ENCODE data around the gene BTC.
"Not testable (repeated sequence)": the region's sequence is repeated elsewhere in the genome, so short reads cannot be mapped to it uniquely, and the experiment has no call there.

Gene BTC

GRCh38 chr4:74768857-74769525, 25.3 kb downstream of the BTC start:
- DNase-seq (ENCODE audit: low read depth, low spot score): no peak
- H3K4me3 ChIP-seq (ENCODE audit: low read length): no peak overlapping the region

GRCh38 chr4:74764119-74764518, 30.2 kb downstream of the BTC start:
- no peak for DNase-seq (ENCODE audit: low read depth, low spot score)
- H3K4me3 ChIP-seq (ENCODE audit: low read length): no peak overlapping the region

DNA sequence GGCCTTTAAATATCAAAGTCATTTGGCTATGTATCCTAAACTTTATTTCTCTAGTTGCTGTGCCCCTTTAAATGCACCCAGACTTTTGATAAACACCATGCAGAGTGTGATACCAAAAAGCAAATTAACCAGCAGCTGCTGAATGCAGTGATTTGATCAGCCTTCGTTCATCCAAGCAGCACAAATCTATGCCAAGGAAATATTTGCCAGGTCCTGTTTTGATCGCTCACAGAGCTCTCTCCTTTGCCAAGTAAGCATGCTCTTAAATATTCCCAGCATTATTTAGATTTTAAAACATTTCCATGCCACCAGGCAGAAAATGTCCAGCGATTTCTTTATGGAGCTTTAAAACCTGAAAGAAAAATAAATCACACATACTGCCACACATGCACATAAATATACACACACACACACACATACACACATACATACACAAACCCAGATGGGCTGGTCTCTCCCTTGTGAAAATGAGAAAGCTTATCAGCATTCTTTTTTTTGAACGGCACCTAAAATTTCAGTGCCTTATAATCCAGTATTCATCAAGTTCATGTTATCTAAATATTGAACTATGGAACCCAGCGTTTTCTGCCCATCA, 35.7 kb downstream of the BTC start:
- H3K4me3 ChIP-seq (ENCODE audit: low read length): no peak overlapping the region
- no peak for DNase-seq (ENCODE audit: low read depth, low spot score)

GRCh38 chr4:74757136-74757535, 37.2 kb downstream of the BTC start:
- no peak overlapping the region for H3K4me3 ChIP-seq (ENCODE audit: low read length)
- DNase-seq (ENCODE audit: low read depth, low spot score): no peak

- H3K4me3 ChIP-seq (ENCODE audit: low read length): no peak overlapping the region
- DNase-seq (ENCODE audit: low read depth, low spot score): no peak
Observed at GRCh38 chr4:74755486-74755885, 38.8 kb downstream of the BTC start.

- no peak for DNase-seq (ENCODE audit: low read depth, low spot score)
- H3K4me3 ChIP-seq (ENCODE audit: low read length): no peak overlapping the region
Observed at GRCh38 chr4:74754218-74754617, 40.1 kb downstream of the BTC start.

GRCh38 chr4:74752798-74753197, 41.5 kb downstream of the BTC start:
- no peak for DNase-seq (ENCODE audit: low read depth, low spot score)
- H3K4me3 ChIP-seq (ENCODE audit: low read length): no peak overlapping the region

DNA sequence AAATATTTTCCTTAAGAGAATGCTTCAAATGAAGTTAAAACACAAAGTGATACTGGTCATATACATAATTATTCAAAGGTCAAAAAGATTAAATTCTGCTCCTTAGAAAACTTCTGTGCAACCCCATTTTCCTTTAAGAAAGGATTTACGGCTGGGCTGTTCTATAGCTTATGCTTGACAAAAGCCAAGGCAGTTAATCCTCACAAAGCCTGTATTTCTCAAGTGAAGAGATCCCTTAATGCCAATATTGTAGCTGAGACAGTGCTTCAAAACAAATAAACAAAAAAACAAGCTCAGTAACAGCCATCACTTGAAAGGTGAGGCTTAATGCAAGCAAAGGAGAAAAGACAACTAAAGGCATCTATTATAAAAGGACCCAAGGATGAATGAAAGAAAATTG, 42.5 kb downstream of the BTC start:
- no peak overlapping the region for H3K4me3 ChIP-seq (ENCODE audit: low read length)
- DNase-seq (ENCODE audit: low read depth, low spot score): no peak

DNA sequence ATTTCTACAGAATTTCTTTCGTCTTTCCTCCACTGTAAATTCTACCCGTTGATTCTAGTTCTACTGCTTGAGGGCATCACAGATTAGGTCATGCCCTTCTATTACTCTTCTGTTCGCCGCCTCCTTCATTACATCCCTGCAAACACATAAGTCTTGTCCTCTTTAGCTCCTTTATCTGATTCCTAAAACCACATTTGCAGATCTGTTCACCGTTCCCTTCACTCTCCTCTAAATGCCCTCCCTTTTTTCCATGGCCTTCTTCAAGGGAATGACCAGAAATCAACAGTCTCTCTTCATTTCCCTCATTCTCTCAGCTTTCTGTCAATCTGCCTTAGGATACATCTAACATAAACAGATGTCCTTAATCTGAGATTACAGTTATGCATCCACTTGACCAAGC, 43.1 kb downstream of the BTC start:
- DNase-seq (ENCODE audit: low read depth, low spot score): no peak
- H3K4me3 ChIP-seq (ENCODE audit: low read length): no peak overlapping the region

GRCh38 chr4:74742185-74742584, 52.1 kb downstream of the BTC start:
- no peak for DNase-seq (ENCODE audit: low read depth, low spot score)
- no peak overlapping the region for H3K4me3 ChIP-seq (ENCODE audit: low read length)

- no peak for DNase-seq (ENCODE audit: low read depth, low spot score)
Observed at GRCh38 chr4:74738464-74739143, 55.7 kb downstream of the BTC start.

GRCh38 chr4:74734995-74735394, 59.3 kb downstream of the BTC start:
- DNase-seq (ENCODE audit: low read depth, low spot score): no peak
- no peak overlapping the region for H3K4me3 ChIP-seq (ENCODE audit: low read length)

More at GRCh38 chr4:74738464-74739143, 55.7 kb downstream of the BTC start:
- no peak overlapping the region for H3K4me3 ChIP-seq (ENCODE audit: low read length)

DNA sequence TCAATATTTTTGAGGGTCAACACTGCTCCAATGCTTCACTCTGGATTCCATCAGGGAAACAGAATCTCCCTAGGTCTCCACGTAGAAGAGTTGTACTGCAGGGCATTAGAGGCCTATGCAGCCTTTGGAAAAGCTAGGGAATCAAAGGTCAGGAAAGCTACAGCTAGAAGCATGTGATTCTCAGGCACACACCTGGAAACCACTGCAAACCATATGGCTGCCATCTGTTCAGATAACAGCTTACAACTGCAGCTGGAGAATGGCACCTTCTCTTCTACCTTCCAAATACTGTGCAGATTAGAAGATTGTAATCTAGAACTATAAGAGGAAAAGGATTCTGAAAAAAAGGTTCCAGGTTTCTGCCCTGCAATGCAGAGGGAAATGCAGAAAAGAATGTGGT, 60.6 kb downstream of the BTC start:
- no peak overlapping the region for H3K4me3 ChIP-seq (ENCODE audit: low read length)
- no peak for DNase-seq (ENCODE audit: low read depth, low spot score)

DNA sequence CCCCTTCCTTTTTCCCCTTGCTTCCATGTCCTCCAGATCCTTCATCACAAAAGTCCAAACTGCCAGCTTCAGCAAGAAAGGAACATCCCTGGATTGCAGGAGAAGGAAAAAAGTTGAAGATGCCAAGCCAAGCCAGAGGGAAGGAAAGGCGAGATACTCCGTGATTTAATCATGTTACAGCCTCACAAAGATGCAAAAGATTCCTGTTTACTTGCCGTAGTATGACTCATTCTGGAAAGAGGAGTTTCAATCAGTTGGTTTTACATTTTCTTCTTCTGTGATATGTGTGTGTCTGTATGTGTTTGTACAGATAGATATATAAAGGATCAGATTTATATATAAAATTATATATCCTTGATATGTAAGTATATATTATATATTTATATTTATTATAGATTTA, 69.3 kb downstream of the BTC start:
- DNase-seq (ENCODE audit: low read depth, low spot score): no peak
- H3K4me3 ChIP-seq (ENCODE audit: low read length): no peak overlapping the region

GRCh38 chr4:74716436-74716765, 77.9 kb downstream of the BTC start:
- no peak for DNase-seq (ENCODE audit: low read depth, low spot score)
- H3K4me3 ChIP-seq (ENCODE audit: low read length): no peak overlapping the region

- H3K4me3 ChIP-seq (ENCODE audit: low read length): no peak overlapping the region
- no peak for DNase-seq (ENCODE audit: low read depth, low spot score)
Observed at GRCh38 chr4:74715706-74716435, 78.5 kb downstream of the BTC start.

- DNase-seq (ENCODE audit: low read depth, low spot score): no peak
- H3K4me3 ChIP-seq (ENCODE audit: low read length): no peak overlapping the region
Observed at GRCh38 chr4:74714611-74715130, 79.7 kb downstream of the BTC start.

DNA sequence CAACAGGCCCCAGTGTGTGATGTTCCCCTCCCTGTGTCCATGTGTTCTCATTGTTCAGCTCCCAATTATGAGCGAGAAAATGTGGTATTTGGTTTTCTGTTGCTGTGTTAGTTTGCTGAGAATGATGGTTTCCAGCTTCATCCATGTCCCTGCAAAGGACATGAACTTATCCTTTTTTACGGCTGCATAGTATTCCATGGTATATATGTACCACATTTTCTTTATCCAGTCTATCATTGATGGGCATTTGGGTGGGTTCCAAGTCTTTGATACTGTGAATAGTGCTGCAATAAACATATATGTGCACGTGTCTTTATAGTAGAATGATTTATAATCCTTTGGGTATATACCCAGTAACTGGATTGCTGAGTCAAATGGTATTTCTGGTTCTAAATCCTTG, 86.2 kb downstream of the BTC start:
- not testable (repeated sequence) for H3K4me3 ChIP-seq (ENCODE audit: low read length); DNase-seq (ENCODE audit: low read depth, low spot score)
